Measurements from ENCODE around the gene RCCD1.
A peak's percentile ranks its signal among the peaks of the same experiment; 100 is the strongest.
"Not testable (repeated sequence)": the region's sequence is repeated elsewhere in the genome, so short reads cannot be mapped to it uniquely, and the experiment has no call there.

Gene RCCD1

DNA sequence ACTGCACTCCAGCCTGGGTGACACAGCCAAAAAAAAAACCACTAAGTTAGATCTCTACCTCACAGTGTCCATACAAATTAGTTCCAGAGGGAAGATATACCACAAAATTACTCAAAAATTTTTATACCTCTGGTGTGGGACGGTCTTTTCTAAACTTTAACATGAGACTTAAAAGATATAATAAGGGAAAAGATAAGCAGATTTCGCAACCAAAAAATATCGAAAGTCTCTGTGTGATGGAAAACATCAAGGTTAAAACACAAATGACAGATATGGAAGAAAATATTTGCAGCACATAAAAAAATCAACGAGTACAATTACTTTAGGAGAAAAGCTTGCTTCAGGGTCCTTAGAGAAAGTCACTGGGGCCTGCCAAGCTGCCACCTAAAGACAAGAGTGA lies 32.8 kb upstream of the RCCD1 start (continued):
- TF ChIP-seq ZNF610 (tag by site-specific recombination; IDR thresholded peaks at IDR 0.05; ENCODE audit: borderline replicate concordance) (no peak), ZNF792 (tag by site-specific recombination; IDR thresholded peaks at IDR 0.05) (no peak), IKZF3 (tag by site-specific recombination; IDR thresholded peaks at IDR 0.05) (no peak), ZNF121 (tag by site-specific recombination; IDR thresholded peaks at IDR 0.05) (no peak)

DNA sequence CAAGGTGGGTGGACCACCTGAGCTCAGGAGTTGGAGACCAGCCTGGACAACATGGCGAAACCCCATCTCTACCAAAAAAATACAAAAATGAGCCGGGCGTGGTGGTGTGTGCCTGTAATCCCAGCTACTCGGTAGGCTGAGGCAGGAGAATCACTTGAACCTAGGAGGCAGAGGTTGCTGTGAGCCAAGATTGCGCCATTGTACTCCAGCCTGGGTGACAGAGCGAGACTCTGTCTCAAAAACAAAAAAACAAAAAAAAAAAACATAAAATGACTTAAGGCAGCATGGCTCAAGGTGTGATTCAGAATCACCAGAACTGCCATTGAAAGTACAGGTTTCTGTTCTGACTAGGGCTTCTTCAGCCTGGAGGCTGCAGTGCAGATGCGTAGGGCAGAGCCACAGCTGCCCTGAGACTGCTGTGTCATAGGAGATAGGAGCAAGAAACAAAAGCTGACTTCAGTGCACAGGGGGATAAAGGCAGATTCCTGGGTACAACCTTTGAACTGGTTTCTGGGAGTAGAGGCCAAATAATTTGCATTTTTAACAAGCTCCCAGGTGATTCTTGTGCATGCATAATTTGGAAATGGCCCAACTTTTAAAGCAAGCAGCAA lies 31.9 kb upstream of the RCCD1 start:
- not testable (repeated sequence) for H3K4me3 ChIP-seq (ENCODE audit: low read depth, low read length); H3K4me1 ChIP-seq (ENCODE audit: control insufficient read depth, insufficient read depth, low read length); H3K9me3 ChIP-seq (ENCODE audit: control insufficient read depth, insufficient read depth, low read depth, low read length); H3K27ac ChIP-seq (ENCODE audit: extremely low read depth, low read depth, low read length)
- TF ChIP-seq ZBTB20 (tag by site-specific recombination; IDR thresholded peaks at IDR 0.05), result 0 out of 2 replicates have a peak, but pooled peaks have one; percentile 23
- POLR2A ChIA-PET, result interaction anchor here (0.5 to 2.4 kb wide), 7 partner anchors 9 to 55 kb away, joined by 3 to 10 read pairs (median 3); partner anchors contain the start of genes HDDC3, MAN2A2 and UNC45A
- CTCF ChIA-PET, result interaction anchor here (0.7 to 6.9 kb wide), 4 partner anchors 10 to 35 kb away, joined by 3 to 82 read pairs (median 4); partner anchors contain the start of genes HDDC3, MAN2A2 and UNC45A
- H3K36me3 ChIP-seq (ENCODE audit: control insufficient read depth in 2 of 2, insufficient read depth in 1 of 2, low read length in 2 of 2), result peaks cover 22 to 41% of the 10 kb centered on the region in 2 experiments

DNA sequence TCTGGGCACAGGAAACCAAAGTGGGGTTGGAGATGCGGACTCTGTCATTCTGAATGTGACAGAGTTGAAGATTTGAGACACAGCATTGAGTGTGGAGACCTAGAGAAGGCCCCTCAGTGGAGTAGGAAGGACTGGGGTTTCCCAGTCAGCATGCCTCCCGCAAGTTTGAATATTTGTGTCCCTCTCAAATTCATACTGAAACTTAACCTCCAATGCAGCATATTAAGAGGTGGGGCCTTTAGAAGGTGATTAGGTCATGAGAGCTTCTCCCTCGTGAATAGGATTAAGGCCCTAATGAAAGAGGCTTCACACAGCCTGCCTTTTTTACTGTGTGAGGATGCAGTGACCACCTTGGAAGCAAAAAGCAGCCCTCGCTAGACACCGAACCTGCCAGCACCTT lies 30.3 kb upstream of the RCCD1 start:
- H3K27ac ChIP-seq (ENCODE audit: extremely low read depth, low read depth, low read length), result no peak overlapping the region
- no peak overlapping the region for H3K4me3 ChIP-seq (ENCODE audit: low read depth, low read length)
- CTCF ChIA-PET, result interaction anchor here (0.7 to 6.9 kb wide), 4 partner anchors 9 to 38 kb away, joined by 3 to 82 read pairs (median 4); partner anchors contain the start of genes HDDC3 and UNC45A
- POLR2A ChIA-PET, result interaction anchor here (0.7 to 2.4 kb wide), 3 partner anchors 11 to 1151 kb away, joined by 3 to 10 read pairs (median 5); partner anchors contain the start of genes MAN2A2 and UNC45A
- H3K36me3 ChIP-seq (ENCODE audit: control insufficient read depth in 2 of 2, insufficient read depth in 1 of 2, low read length in 2 of 2), result peaks cover 18 to 25% of the 10 kb centered on the region in 2 experiments
- H3K4me1 ChIP-seq (ENCODE audit: control insufficient read depth, insufficient read depth, low read length), result no peaks in the 10 kb centered on the region
- H3K9me3 ChIP-seq (ENCODE audit: control insufficient read depth, insufficient read depth, low read depth, low read length), result no peaks in the 10 kb centered on the region
- TF ChIP-seq, protein P1, sequence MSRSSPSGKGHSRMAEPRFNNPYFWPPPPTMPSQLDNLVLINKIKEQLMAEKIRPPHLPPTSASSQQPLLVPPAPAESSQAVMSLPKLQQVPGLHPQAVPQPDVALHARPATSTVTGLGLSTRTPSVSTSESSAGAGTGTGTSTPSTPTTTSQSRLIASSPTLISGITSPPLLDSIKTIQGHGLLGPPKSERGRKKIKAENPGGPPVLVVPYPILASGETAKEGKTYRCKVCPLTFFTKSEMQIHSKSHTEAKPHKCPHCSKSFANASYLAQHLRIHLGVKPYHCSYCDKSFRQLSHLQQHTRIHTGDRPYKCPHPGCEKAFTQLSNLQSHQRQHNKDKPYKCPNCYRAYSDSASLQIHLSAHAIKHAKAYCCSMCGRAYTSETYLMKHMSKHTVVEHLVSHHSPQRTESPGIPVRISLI (tag by site-specific recombination; IDR thresholded peaks at IDR 0.05), result no peak
- TF ChIP-seq ZNF174 (tag by site-specific recombination; IDR thresholded peaks at IDR 0.05) (no peak), ZNF664 (tag by site-specific recombination; IDR thresholded peaks at IDR 0.05) (no peak), ZNF549 (tag by site-specific recombination; IDR thresholded peaks at IDR 0.05) (no peak)

DNA sequence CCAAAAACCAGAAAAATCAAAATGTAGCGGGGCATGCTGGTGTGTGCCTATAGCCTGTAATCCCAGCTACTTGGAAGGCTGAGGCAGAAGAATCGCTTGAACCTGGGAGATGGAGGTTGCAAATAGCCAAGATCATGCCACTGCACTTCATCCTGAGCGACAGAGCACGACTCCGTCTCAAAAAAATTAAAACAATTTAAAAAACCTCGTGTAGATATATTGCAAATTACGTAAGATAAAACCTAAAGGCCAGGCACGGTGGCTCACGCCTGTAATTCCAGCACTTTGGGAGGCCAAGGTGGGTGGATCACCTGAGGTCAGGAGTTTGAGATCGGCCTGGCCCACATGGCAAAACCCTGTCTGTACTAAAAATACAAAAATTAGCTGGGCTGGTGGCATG lies 27.9 kb upstream of the RCCD1 start:
- H3K36me3 ChIP-seq (ENCODE audit: control insufficient read depth in 2 of 2, insufficient read depth in 1 of 2, low read length in 2 of 2); H3K4me3 ChIP-seq (ENCODE audit: low read depth, low read length); H3K27ac ChIP-seq (ENCODE audit: extremely low read depth, low read depth, low read length); H3K9me3 ChIP-seq (ENCODE audit: control insufficient read depth, insufficient read depth, low read depth, low read length); H3K4me1 ChIP-seq (ENCODE audit: control insufficient read depth, insufficient read depth, low read length): not testable (repeated sequence)
- CTCF ChIA-PET, result interaction anchor here (0.7 to 6.9 kb wide), 3 partner anchors 6 to 30 kb away, joined by 3 to 82 read pairs (median 7); partner anchors contain the start of genes HDDC3 and UNC45A
- POLR2A ChIA-PET, result interaction anchor here (0.7 to 1.7 kb wide), 5 partner anchors 9 to 660 kb away, joined by 3 to 6 read pairs (median 4); partner anchors contain the start of genes MAN2A2 and UNC45A

DNA sequence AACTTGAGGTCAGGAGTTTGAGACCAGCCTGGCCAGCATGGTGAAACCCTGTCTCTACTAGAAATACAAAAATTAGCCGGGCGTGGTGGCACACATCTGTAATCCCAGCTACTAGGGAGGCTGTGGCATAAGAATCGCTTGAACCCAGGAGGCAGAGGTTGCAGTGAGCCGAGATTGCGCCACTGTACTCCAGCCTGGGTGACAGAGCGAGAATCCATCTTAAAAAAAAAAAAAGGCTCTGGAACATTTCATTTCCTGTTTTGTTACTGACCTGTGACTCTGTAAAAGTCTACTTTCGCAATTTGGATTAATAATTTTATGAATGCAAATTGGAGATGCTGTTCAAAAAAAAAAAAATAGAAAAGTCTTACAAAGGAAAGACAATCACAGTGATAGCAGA lies 26.6 kb upstream of the RCCD1 start:
- not testable (repeated sequence) for H3K36me3 ChIP-seq (ENCODE audit: control insufficient read depth in 2 of 2, insufficient read depth in 1 of 2, low read length in 2 of 2); H3K9me3 ChIP-seq (ENCODE audit: control insufficient read depth, insufficient read depth, low read depth, low read length); H3K4me3 ChIP-seq (ENCODE audit: low read depth, low read length); H3K4me1 ChIP-seq (ENCODE audit: control insufficient read depth, insufficient read depth, low read length); H3K27ac ChIP-seq (ENCODE audit: extremely low read depth, low read depth, low read length)
- ChIA-PET CTCF (interaction anchor here (0.7 to 4.1 kb wide), 3 partner anchors 29 to 457 kb away, joined by 4 to 23 read pairs (median 7); no protein-coding TSS in a partner anchor), POLR2A (interaction anchor here (0.7 kb wide), 1 partner anchor 1992 kb away, joined by 7 read pairs; no protein-coding TSS in a partner anchor)

Measured in HEK293 (cell line).